C4-2B (cell line): ENCODE measurements around the gene DAPL1.

Source experiments
- H3K27ac ChIP-seq: fragments of 450-650 bp; 2 replicates; pipeline ENCODE4 v1.5.1; 2017
- ZFX ChIP-seq: fragments of 450-650 bp; IDR thresholded peaks from 2 replicates; pipeline ENCODE4 v1.6.1; 2017
- TF ChIP-seq, protein P1 (sequence below): fragments of 450-650 bp; conservative IDR thresholded peaks from 2 replicates; pipeline ENCODE4 v1.5.1; 2017; ENCODE audit warnings: mild to moderate bottlenecking

The DAPL1 gene

DNA sequence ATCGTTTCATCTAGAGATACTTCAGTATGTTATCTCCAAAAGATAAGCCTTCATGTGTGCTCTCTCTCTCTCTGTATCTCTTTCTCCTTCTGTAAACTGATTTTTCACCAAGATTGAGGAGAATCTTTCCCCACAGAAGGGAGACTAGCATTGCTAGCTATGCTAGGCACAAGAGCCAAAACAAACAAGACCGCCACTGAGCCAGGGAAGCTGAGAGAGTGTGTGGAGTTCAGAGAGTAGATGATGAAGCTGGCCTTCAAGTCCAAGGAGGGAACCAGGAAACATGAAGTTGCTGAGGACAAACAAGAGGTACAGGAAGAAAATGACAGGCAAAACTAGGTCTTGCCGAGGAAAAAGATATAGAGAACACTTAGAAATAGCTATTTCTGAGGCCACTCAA, 23.4 kb downstream of the DAPL1 start:
- H3K27ac ChIP-seq = no peak overlapping the region
- no peak for TF ChIP-seq ZFX
- TF ChIP-seq, protein P1, sequence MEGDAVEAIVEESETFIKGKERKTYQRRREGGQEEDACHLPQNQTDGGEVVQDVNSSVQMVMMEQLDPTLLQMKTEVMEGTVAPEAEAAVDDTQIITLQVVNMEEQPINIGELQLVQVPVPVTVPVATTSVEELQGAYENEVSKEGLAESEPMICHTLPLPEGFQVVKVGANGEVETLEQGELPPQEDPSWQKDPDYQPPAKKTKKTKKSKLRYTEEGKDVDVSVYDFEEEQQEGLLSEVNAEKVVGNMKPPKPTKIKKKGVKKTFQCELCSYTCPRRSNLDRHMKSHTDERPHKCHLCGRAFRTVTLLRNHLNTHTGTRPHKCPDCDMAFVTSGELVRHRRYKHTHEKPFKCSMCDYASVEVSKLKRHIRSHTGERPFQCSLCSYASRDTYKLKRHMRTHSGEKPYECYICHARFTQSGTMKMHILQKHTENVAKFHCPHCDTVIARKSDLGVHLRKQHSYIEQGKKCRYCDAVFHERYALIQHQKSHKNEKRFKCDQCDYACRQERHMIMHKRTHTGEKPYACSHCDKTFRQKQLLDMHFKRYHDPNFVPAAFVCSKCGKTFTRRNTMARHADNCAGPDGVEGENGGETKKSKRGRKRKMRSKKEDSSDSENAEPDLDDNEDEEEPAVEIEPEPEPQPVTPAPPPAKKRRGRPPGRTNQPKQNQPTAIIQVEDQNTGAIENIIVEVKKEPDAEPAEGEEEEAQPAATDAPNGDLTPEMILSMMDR = no peak

- TF ChIP-seq, protein P1 = no peak
- TF ChIP-seq ZFX = no peak
- no peak overlapping the region for H3K27ac ChIP-seq
Measured at GRCh38 chr2:158822193-158822592, 27.1 kb downstream of the DAPL1 start.

GRCh38 chr2:158823486-158824237, 28.5 kb downstream of the DAPL1 start:
- TF ChIP-seq, protein P1 = no peak
- no peak for TF ChIP-seq ZFX
- H3K27ac ChIP-seq = no peak overlapping the region

GRCh38 chr2:158825021-158825420, 29.9 kb downstream of the DAPL1 start:
- no peak overlapping the region for H3K27ac ChIP-seq
- TF ChIP-seq, protein P1 = no peak
- no peak for TF ChIP-seq ZFX

GRCh38 chr2:158826965-158827364, 31.8 kb downstream of the DAPL1 start:
- H3K27ac ChIP-seq = no peak overlapping the region
- TF ChIP-seq ZFX = no peak
- TF ChIP-seq, protein P1 = no peak

DNA sequence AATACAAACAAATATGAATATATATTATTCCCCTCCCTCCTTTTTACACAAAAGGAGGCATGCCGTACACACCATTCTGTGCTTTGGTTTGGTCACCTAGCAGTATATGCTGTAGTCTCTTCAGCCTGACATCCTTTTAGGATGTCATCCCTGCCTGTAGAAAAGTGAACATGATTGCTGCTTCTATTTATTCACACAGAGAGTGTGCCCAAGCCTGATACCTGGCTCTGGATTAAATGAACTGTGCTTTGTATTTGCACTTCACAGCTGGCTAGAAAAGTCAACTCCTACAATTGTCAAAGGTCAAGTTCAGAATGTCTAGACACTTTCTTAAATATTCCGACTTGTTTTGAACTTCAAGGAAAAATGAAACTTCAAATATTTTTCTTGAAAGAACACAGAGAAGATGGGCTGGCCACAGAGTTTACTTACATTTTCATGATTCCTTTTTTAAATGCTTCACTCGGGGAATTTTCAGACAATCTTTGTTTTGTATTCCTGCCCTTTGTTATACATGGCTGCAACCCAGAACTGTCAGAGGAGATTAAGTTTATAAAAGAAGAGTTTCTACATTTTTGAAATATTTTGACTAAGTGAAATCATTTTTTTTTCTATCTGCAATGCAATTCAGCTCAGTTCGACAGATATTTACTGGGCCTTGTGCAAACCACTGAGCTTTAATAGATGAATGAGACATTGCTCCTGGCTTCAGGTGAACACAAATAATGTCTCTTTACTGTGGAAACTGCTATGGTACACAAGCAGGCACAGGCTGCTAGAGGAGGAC, 33.5 kb downstream of the DAPL1 start:
- H3K27ac ChIP-seq = no peak overlapping the region
- TF ChIP-seq, protein P1 = no peak
- TF ChIP-seq ZFX = no peak

DNA sequence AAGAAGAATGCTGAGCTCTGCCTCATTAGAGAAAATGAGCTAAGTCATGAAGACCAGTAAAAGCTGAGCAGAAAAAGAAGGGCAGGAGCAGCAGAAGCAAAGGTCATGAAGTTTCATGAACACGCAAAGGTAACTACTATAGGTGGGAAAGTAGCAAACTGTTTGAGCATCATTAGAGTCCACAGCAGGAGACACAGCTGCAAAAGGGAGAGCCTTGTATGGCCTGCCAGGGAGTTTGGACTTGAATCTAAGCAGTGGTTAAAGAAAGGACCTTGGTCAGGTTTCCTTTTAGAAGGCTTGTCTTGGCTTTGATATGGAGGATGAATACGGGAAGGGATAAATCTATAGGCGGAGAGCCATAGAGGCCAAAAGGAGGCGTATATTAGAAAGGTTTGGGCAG, 34.0 kb downstream of the DAPL1 start:
- TF ChIP-seq, protein P1 = no peak
- no peak for TF ChIP-seq ZFX
- H3K27ac ChIP-seq = no peak overlapping the region
